ENCODE data around the gene PTPRD. TPM values are rescaled to one million over a fixed set of nuclear protein-coding genes. Genes with fewer than 3 reads are reported as not detected.

The PTPRD gene
- total RNA-seq, 1 experiment from 2014 or later = 0.02 TPM

DNA sequence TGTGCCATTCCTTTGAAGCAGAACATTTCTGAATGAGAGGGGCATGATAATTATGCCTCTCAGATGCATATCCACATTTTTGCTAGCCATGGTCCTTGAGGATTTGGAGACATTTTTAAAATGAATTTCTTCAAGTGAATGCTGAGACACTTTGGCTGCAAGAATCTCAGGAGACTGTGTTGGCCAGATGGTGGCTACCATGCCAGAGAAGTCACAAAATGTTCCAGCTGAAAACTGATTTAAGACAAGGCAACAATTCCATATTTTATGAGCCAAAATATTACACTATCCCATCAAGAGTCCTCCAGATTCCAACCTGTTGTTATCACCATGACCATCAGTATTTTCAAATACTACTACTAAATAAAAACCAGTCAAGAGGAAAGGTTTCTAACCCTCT lies 1953.7 kb downstream of the PTPRD start (continued):
- TF ChIP-seq, protein P1, sequence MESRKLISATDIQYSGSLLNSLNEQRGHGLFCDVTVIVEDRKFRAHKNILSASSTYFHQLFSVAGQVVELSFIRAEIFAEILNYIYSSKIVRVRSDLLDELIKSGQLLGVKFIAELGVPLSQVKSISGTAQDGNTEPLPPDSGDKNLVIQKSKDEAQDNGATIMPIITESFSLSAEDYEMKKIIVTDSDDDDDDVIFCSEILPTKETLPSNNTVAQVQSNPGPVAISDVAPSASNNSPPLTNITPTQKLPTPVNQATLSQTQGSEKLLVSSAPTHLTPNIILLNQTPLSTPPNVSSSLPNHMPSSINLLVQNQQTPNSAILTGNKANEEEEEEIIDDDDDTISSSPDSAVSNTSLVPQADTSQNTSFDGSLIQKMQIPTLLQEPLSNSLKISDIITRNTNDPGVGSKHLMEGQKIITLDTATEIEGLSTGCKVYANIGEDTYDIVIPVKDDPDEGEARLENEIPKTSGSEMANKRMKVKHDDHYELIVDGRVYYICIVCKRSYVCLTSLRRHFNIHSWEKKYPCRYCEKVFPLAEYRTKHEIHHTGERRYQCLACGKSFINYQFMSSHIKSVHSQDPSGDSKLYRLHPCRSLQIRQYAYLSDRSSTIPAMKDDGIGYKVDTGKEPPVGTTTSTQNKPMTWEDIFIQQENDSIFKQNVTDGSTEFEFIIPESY (IDR thresholded peaks at IDR 0.05; ENCODE audit: extremely low read depth, insufficient replicate concordance, low read length) = no peak
- no peak for TF ChIP-seq SRF (IDR thresholded peaks at IDR 0.05; ENCODE audit: low read depth)

DNA sequence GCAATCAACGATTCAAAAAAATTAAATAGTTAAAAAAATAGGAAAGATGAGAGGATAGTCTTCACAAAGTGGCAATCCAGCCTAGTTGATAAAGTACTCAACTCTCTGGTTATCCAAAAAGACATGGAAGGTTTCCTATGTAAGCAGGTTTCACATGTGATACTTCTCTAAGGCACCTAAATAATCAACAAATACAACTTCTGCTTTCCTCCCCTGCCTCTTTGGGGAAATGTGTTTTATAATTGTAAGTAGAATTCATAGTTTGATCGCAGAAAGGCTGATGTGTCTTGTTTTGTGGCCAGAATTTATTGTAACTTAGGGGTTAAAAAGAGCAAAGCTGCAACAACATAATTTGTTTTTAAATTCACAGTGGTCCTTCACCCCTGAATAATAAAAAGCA lies 1957.7 kb downstream of the PTPRD start:
- no TSS peak for BruUV-seq (replicated peaks)
- POLR2A ChIA-PET = no interaction called here

DNA sequence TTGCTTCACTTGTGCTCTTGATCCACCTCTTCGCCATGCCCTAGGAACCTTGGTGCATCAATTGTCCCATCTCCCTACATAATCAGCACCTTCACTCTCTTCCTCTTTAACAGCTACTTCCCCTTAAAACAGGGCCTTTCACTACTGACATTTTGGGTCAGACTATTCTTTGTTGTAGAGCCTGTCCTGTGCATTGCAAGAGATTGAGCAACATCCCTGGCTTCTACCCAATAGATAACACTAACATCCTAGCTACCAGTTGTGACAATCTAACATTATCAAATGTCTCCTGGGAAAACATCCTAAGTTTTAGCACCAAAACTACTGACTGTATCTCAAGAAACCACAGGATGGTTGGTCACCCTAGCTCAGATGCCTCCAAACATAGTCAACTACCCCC lies 1958.9 kb downstream of the PTPRD start:
- H3K36me3 ChIP-seq (ENCODE audit: control insufficient read depth in 1 of 2, insufficient read depth in 2 of 2, low read length in 2 of 2) = no peaks in the 10 kb centered on the region
- no peak for TF ChIP-seq EZH2 (IDR thresholded peaks at IDR 0.05)
- no peak for TF ChIP-seq CBX3 (IDR thresholded peaks at IDR 0.05; ENCODE audit: low read depth)
- no peak for TF ChIP-seq JUND (IDR thresholded peaks at IDR 0.05)
- TF ChIP-seq, protein P2, sequence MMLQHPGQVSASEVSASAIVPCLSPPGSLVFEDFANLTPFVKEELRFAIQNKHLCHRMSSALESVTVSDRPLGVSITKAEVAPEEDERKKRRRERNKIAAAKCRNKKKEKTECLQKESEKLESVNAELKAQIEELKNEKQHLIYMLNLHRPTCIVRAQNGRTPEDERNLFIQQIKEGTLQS (IDR thresholded peaks at IDR 0.05) = no peak
- TF ChIP-seq EGR1 (IDR thresholded peaks at IDR 0.05; ENCODE audit: low read depth) = no peak
- TF ChIP-seq, protein P3, sequence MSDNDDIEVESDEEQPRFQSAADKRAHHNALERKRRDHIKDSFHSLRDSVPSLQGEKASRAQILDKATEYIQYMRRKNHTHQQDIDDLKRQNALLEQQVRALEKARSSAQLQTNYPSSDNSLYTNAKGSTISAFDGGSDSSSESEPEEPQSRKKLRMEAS (IDR thresholded peaks at IDR 0.05) = no peak
- no peak for TF ChIP-seq SRF (IDR thresholded peaks at IDR 0.05; ENCODE audit: low read depth)
- no peak for TF ChIP-seq RAD21 (IDR thresholded peaks at IDR 0.05; ENCODE audit: low read depth)
- no peak for TF ChIP-seq SP1 (IDR thresholded peaks at IDR 0.05; ENCODE audit: low read depth)
- no peak for TF ChIP-seq YY1 (IDR thresholded peaks at IDR 0.05; ENCODE audit: extremely low read depth, insufficient replicate concordance, low read depth, low read length)
- no peak for DNase-seq (ENCODE audit: low read depth, low spot score)
- H3K9me3 ChIP-seq (ENCODE audit: control insufficient read depth in 1 of 2, insufficient read depth in 1 of 2, low read depth in 1 of 2, low read length in 2 of 2) = peaks cover 0 to 29% of the 10 kb centered on the region in 2 experiments; a peak in 2 of 4 replicates
- POLR2A ChIA-PET = no interaction called here
- no peak overlapping the region for H3K4me2 ChIP-seq (ENCODE audit: low read length)
- no TSS peak for BruUV-seq (replicated peaks)
- H4K20me1 ChIP-seq (ENCODE audit: insufficient read depth) = no peaks in the 10 kb centered on the region
- CTCF ChIA-PET = no interaction called here
- no peaks in the 10 kb centered on the region for H3K27me3 ChIP-seq (ENCODE audit: insufficient read depth, low read length)
- RAD21 ChIA-PET (ENCODE audit: low non-redundant PET in 1 of 2, low total read pairs in 2 of 2, uncharacterized antibody in 2 of 2, unreplicated experiment in 2 of 2) = no interaction called here
- H3K79me2 ChIP-seq (ENCODE audit: insufficient read depth, low read length) = no peaks in the 10 kb centered on the region
- H3K9ac ChIP-seq (ENCODE audit: low read length) = no peak overlapping the region
- no peak overlapping the region for H3K27ac ChIP-seq (ENCODE audit: low read depth, low read length)
- no peak overlapping the region for H2AFZ ChIP-seq (ENCODE audit: low read depth, low read length, poor library complexity, severe bottlenecking)
- no peak overlapping the region for H3K4me3 ChIP-seq (replicated peaks in 1 of 2; ENCODE audit: low read depth in 1 of 2, low read length in 2 of 2)
- ATAC-seq = no peak
- H3K4me1 ChIP-seq (ENCODE audit: control insufficient read depth in 1 of 2, insufficient read depth in 2 of 2, low read length in 2 of 2) = no peaks in the 10 kb centered on the region
- intact Hi-C loops (cut with micrococcal nuclease) = no loop called here
- no peaks in the 10 kb centered on the region for H3K9me2 ChIP-seq (ENCODE audit: insufficient read depth)

More for the DNA sequence above, 1957.7 kb downstream of the PTPRD start:
- H4K20me1 ChIP-seq (ENCODE audit: insufficient read depth) = no peaks in the 10 kb centered on the region
- no peak overlapping the region for H3K9ac ChIP-seq (ENCODE audit: low read length)
- RAD21 ChIA-PET (ENCODE audit: low non-redundant PET in 1 of 2, low total read pairs in 2 of 2, uncharacterized antibody in 2 of 2, unreplicated experiment in 2 of 2) = no interaction called here
- no peak overlapping the region for H2AFZ ChIP-seq (ENCODE audit: low read depth, low read length, poor library complexity, severe bottlenecking)
- CTCF ChIA-PET = no interaction called here
- H3K27me3 ChIP-seq (ENCODE audit: insufficient read depth, low read length) = no peaks in the 10 kb centered on the region
- TF ChIP-seq EZH2phosphoT487 (IDR thresholded peaks at IDR 0.05; ENCODE audit: borderline replicate concordance) (no peak), SP1 (IDR thresholded peaks at IDR 0.05; ENCODE audit: low read depth) (no peak), YY1 (IDR thresholded peaks at IDR 0.05; ENCODE audit: extremely low read depth, insufficient replicate concordance, low read depth, low read length) (no peak), ZNF274 (IDR thresholded peaks at IDR 0.05; ENCODE audit: low read depth, low read length) (no peak)
- ATAC-seq (no peak), DNase-seq (ENCODE audit: low read depth, low spot score) (no peak)
- H3K9me2 ChIP-seq (ENCODE audit: insufficient read depth) = no peaks in the 10 kb centered on the region
- no peak overlapping the region for H3K4me2 ChIP-seq (ENCODE audit: low read length)
- H3K27ac ChIP-seq (ENCODE audit: low read depth, low read length) = no peak overlapping the region
- peaks cover 8 to 28% of the 10 kb centered on the region in 2 experiments; a peak in 2 of 4 replicates for H3K9me3 ChIP-seq (ENCODE audit: control insufficient read depth in 1 of 2, insufficient read depth in 1 of 2, low read depth in 1 of 2, low read length in 2 of 2)
- no peaks in the 10 kb centered on the region for H3K4me1 ChIP-seq (ENCODE audit: control insufficient read depth in 1 of 2, insufficient read depth in 2 of 2, low read length in 2 of 2)
- H3K4me3 ChIP-seq (replicated peaks in 1 of 2; ENCODE audit: low read depth in 1 of 2, low read length in 2 of 2) = no peak overlapping the region
- no peaks in the 10 kb centered on the region for H3K36me3 ChIP-seq (ENCODE audit: control insufficient read depth in 1 of 2, insufficient read depth in 2 of 2, low read length in 2 of 2)
- intact Hi-C loops (cut with micrococcal nuclease) = no loop called here
- no peaks in the 10 kb centered on the region for H3K79me2 ChIP-seq (ENCODE audit: insufficient read depth, low read length)
